Breast epithelium (tissue), 3 donors: ENCODE data around the gene CLCNKA.

ENCODE experiments used
- POLR2A ChIP-seq: fragments of 450-650 bp; IDR thresholded peaks from one replicate; pipeline ENCODE4 v1.6.1; 2016; ENCODE audit warnings: antibody characterized with exemption, mild to moderate bottlenecking, moderate library complexity
- POLR2AphosphoS5 ChIP-seq, 3 donors: sonication (generic); formaldehyde crosslinking; IDR thresholded peaks; one replicate each; pipeline ENCODE4 v1.6.1; 2017; ENCODE audit warnings: antibody characterized with exemption in 3 of 3
- TF ChIP-seq, protein P1 (sequence below), 3 donors: fragments of 450-650 bp; IDR thresholded peaks; one replicate each; pipeline ENCODE4 v1.5.1; 2016 to 2017; ENCODE audit warnings: antibody characterized with exemption in 3 of 3, mild to moderate bottlenecking in 3 of 3, moderate library complexity in 3 of 3

DNA sequence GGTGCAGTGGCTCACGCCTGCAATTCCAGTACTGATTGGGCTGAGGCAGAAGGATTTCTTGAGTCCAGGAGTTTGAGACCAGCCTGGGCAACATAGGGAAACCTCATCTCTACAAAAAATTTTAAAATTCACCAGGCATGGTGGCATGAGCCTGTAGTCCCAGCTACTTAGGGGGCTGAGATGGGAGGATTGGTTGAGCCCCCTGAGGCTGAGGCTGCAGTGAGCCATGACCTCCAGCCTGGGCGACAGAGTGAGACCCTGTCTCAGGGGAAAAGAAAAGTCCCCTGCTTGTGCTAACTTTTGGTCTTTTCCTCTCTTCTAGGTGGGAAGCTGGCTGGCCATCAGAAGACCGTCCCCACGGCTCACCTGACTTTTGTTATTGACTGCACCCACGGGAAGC lies 16.2 kb upstream of the CLCNKA start:
- TF ChIP-seq POLR2A (no peak), POLR2AphosphoS5 (IDR thresholded peaks at IDR 0.05) (no peak)
- TF ChIP-seq, protein P1, sequence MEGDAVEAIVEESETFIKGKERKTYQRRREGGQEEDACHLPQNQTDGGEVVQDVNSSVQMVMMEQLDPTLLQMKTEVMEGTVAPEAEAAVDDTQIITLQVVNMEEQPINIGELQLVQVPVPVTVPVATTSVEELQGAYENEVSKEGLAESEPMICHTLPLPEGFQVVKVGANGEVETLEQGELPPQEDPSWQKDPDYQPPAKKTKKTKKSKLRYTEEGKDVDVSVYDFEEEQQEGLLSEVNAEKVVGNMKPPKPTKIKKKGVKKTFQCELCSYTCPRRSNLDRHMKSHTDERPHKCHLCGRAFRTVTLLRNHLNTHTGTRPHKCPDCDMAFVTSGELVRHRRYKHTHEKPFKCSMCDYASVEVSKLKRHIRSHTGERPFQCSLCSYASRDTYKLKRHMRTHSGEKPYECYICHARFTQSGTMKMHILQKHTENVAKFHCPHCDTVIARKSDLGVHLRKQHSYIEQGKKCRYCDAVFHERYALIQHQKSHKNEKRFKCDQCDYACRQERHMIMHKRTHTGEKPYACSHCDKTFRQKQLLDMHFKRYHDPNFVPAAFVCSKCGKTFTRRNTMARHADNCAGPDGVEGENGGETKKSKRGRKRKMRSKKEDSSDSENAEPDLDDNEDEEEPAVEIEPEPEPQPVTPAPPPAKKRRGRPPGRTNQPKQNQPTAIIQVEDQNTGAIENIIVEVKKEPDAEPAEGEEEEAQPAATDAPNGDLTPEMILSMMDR (IDR thresholded peaks at IDR 0.05): no peak
